HL-60 (cell line): ENCODE data around the gene LY6G5B.

ENCODE experiments used
- GABPA ChIP-seq: IDR thresholded peaks from 2 replicates; pipeline ENCODE4 v1.6.1; 2012; ENCODE audit warnings: low read depth
- POLR2AphosphoS5 ChIP-seq: IDR thresholded peaks from 2 replicates; pipeline ENCODE4 v1.6.1; 2012; ENCODE audit warnings: low read depth
- TF ChIP-seq, protein P1 (sequence below): IDR thresholded peaks from one replicate; pipeline ENCODE4 v1.5.1; 2011; ENCODE audit warnings: low read length, control low read depth, inconsistent platforms; ENCODE audit not compliant: insufficient read depth
- TF ChIP-seq, protein P2 (sequence below): IDR thresholded peaks from 2 replicates; pipeline ENCODE4 v1.6.1; 2012; ENCODE audit warnings: low read depth; ENCODE audit not compliant: insufficient replicate concordance

DNA sequence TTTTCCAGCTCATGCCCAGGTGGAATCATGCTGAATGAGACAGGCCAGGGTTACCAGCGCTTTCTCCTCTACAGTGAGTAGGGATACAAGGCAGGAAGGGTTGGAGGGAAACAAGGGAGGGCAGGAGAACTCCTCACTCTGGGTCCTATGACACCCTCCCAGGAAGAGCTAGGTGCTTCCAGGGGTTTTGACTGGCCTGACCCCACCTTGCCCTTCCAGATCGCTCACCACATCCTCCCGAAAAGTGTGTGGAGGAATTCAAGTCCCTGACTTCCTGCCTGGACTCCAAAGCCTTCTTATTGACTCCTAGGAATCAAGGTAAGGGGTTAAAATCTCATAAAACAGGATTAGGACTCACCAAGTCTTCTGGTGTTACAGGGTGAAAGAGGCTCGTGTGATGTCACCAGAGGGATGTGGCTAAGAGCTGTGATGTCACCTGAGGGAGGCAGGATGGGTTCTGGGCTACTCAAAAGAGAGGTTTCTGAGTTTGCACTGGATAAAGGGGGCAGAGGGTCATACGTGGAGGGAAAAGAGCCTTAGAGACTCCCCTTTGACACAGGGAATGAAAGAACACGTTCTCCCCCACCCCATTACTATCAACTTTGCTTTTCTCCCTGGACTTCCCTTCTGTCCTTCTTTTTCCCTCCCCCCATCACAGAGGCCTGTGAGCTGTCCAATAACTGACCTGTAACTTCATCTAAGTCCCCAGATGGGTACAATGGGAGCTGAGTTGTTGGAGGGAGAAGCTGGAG is 12.2 kb upstream of the LY6G5B start:
- TF ChIP-seq, protein P1, sequence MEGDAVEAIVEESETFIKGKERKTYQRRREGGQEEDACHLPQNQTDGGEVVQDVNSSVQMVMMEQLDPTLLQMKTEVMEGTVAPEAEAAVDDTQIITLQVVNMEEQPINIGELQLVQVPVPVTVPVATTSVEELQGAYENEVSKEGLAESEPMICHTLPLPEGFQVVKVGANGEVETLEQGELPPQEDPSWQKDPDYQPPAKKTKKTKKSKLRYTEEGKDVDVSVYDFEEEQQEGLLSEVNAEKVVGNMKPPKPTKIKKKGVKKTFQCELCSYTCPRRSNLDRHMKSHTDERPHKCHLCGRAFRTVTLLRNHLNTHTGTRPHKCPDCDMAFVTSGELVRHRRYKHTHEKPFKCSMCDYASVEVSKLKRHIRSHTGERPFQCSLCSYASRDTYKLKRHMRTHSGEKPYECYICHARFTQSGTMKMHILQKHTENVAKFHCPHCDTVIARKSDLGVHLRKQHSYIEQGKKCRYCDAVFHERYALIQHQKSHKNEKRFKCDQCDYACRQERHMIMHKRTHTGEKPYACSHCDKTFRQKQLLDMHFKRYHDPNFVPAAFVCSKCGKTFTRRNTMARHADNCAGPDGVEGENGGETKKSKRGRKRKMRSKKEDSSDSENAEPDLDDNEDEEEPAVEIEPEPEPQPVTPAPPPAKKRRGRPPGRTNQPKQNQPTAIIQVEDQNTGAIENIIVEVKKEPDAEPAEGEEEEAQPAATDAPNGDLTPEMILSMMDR: no peak
- TF ChIP-seq POLR2AphosphoS5 (no peak), GABPA (no peak)
- TF ChIP-seq, protein P2, sequence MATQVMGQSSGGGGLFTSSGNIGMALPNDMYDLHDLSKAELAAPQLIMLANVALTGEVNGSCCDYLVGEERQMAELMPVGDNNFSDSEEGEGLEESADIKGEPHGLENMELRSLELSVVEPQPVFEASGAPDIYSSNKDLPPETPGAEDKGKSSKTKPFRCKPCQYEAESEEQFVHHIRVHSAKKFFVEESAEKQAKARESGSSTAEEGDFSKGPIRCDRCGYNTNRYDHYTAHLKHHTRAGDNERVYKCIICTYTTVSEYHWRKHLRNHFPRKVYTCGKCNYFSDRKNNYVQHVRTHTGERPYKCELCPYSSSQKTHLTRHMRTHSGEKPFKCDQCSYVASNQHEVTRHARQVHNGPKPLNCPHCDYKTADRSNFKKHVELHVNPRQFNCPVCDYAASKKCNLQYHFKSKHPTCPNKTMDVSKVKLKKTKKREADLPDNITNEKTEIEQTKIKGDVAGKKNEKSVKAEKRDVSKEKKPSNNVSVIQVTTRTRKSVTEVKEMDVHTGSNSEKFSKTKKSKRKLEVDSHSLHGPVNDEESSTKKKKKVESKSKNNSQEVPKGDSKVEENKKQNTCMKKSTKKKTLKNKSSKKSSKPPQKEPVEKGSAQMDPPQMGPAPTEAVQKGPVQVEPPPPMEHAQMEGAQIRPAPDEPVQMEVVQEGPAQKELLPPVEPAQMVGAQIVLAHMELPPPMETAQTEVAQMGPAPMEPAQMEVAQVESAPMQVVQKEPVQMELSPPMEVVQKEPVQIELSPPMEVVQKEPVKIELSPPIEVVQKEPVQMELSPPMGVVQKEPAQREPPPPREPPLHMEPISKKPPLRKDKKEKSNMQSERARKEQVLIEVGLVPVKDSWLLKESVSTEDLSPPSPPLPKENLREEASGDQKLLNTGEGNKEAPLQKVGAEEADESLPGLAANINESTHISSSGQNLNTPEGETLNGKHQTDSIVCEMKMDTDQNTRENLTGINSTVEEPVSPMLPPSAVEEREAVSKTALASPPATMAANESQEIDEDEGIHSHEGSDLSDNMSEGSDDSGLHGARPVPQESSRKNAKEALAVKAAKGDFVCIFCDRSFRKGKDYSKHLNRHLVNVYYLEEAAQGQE: no peak
